PC-3 (cell line): ENCODE measurements around the gene ADI1.

Experiments used
- EZH2phosphoT487 ChIP-seq: fragments of 300-600 bp; sonication (generic); IDR thresholded peaks from 2 replicates; pipeline ENCODE4 v1.6.1; 2018; ENCODE audit warnings: mild to moderate bottlenecking, antibody characterized with exemption, low read length, borderline replicate concordance
- TF ChIP-seq, protein P1 (sequence below): fragments of 300-600 bp; sonication (generic); conservative IDR thresholded peaks from 2 replicates; pipeline ENCODE4 v1.5.1; 2017; ENCODE audit warnings: antibody characterized with exemption, low read depth, mild to moderate bottlenecking, low read length

DNA sequence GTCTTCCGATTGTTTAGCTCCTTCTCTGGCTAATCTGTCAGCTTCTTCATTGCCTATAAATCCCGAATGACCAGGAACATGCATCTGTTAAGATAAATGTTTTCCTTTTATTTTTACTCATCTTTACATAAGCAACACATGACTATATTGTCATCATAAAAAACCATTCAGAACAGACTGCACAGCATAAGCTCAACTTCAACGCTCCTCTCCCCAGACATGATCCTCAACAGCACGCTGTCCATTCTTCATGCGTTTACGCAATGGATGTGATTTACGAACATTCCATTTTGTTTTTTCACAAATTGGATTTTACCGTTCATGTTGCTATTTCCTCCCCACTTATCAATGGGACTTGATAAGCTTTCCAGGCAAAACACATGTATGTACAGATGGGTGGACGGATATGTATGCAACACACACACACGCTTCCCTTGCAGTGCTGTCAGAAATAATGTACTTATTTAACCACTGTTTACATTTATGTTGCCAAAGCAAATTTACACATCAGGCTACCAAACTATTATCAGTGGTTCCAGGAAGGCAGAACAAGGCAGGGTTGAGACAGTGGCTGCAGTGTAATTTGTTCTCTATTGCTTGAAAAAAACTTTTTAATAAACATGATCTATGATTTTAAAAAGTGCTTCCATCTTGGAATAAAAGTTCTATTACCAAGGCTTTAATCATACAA lies 26.6 kb upstream of the ADI1 start:
- TF ChIP-seq EZH2phosphoT487: no peak
- TF ChIP-seq, protein P1, sequence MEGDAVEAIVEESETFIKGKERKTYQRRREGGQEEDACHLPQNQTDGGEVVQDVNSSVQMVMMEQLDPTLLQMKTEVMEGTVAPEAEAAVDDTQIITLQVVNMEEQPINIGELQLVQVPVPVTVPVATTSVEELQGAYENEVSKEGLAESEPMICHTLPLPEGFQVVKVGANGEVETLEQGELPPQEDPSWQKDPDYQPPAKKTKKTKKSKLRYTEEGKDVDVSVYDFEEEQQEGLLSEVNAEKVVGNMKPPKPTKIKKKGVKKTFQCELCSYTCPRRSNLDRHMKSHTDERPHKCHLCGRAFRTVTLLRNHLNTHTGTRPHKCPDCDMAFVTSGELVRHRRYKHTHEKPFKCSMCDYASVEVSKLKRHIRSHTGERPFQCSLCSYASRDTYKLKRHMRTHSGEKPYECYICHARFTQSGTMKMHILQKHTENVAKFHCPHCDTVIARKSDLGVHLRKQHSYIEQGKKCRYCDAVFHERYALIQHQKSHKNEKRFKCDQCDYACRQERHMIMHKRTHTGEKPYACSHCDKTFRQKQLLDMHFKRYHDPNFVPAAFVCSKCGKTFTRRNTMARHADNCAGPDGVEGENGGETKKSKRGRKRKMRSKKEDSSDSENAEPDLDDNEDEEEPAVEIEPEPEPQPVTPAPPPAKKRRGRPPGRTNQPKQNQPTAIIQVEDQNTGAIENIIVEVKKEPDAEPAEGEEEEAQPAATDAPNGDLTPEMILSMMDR: no peak
